CD1c-positive myeloid dendritic cell (primary cell): ENCODE data around the gene MAML2.

Source experiments
- DNase-seq: peaks from one replicate; pipeline ENCODE4 v3.0.0-alpha.2; 2016; ENCODE audit errors: extremely low spot score

Gene MAML2

GRCh38 chr11:96342961-96343711 is at the start of gene MAML2:
MAML2 (minus strand) TSS chr11:96343195; CDS start chr11:96341895, 1,300 bp downstream.
- peak; percentile 94 for DNase-seq

DNA sequence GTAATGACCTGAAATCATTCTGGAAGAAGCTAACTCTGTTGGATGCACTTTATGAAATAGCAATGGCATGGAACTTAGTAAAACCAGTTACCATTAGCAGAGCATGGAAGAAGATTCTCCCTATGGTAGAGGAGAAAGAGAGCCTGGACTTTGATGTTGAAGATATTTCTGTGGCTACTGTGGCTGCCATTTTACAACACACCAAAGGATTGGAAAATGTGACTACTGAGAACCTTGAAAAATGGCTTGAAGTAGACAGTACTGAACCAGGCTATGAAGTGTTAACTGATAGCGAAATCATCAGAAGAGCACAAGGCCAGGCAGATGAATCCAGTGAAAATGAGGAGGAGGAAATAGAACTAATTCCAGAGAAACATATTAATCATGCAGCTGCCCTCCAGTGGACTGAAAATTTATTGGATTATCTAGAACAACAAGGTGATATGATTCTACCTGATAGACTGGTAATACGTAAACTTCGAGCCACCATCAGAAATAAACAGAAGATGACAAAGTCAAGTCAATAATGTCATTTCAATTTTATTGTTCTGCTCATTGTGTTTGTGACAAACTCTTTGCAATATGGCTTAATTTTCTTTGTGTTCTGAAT is 48.8 kb upstream of the MAML2 start:
- DNase-seq: no peak

DNA sequence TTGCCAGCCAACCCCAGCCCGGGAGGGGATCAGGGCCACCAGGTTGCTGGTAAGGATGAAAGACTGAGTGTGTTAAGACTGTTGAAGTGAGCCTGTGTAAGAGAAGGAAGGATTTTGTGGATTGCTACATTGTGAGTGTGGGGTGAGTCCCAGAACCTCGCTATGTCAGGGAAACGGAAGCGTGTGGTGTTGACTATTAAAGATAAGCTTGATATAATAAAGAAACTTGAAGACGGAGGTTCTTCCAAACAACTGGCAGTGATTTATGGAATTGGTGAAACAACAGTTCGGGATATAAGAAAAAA is 47.4 kb upstream of the MAML2 start:
- no peak for DNase-seq

DNA sequence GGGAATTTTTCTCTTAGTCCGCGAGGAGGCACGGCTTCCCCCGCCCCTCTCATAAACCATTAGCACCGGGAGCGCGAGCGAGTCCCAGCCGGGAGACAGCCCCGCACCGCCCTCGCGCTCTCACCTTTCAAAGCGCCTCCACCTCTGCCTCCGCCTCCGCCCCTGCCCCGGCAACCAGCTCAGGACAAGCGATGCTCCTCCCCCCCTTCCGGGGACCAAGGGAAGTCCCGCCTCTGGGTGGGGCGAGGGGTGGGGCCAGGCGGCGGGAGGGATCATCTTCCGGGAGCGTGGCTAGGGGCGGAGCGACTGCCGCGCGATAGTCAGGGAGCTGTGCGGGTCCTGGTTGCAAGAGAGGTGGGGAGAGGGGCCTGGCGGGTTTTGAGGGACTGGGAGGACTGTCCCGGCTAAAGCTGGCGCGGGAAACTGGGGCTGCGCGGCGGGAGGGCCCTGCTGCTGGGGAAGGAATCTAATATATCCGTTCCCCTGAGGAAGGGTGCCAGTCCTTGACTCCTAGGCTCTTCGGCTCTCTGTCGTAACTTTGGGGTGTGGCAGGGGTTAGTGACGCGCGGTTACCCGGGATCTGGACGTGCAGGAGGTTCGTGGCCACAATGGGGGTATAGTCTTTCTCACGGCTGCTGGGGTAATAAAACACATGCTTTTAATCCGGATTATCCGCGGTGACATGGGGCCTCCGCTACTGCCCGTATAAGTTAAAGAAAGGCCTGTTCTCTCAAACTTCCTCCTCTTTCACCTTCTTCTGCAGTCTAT is 46.9 kb upstream of the MAML2 start, which contains the start of the genes CCDC82 and JRKL:
CCDC82 (minus strand) TSS at position 193 of the 768 bp plus-strand sequence. CDS start 5,165 bp downstream, outside the sequence.
JRKL (plus strand) TSS at position 294 of the 768 bp plus-strand sequence. CDS start 637 bp downstream, outside the sequence.
- peak; percentile 97 for DNase-seq

DNA sequence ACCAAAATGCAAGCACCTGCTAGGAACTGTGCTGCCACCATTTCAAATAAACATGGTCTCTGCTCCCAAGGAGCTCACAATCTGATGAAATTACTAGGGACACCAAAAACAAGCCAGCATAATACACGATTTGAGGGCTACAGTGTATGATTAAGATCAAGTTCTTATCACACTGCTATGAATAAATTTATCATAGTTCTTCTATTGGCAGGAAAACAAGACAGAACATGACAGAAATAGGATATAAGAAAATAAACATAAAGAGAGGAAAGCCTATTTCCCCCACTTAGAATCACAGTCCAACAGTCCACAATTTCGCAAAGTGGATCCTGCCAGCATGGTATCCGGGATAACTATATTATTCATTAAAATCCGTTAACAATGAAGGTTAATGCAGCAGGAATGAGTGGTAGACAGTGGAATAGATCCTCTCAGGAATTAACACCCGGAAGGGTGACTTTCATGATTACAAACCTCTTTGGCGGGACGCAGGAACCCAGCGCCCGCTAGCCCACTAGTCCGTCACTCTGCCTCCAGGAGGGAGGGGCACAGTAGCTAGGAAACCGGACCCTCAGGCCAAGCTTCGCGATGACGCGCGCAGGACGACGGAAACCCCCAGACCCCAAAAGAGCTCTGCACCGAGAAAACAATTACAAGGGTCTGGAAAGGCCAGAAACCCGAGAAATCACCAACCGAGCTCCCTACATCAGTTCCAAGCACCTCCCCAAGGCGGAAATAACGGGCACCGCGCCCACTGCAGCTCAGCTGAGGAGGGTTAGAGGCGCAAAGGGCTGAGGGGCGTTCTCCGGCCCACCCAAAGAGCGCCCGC is 46.1 kb upstream of the MAML2 start:
- DNase-seq: peak; percentile 45

GRCh38 chr11:96385187-96385586 is 42.2 kb upstream of the MAML2 start:
- no peak for DNase-seq

DNA sequence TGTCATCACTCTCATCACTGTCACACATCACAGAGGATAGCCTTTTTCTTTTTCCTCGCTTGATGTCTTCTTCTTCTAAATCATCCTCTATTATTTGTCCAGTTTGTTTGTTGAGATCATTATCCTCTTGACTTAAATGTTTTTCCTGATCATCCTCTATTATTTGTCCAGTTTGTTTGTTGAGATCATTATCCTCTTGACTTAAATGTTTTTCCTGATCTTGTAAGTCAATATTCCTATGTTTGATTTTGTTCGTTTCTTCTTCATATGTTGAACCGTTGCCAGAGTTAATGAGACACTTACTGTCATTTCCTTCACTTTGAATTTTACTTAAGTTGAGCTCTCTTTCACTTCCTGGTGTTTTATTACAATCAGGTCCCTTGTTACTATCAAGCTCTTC is 41.2 kb upstream of the MAML2 start:
- DNase-seq: no peak

DNA sequence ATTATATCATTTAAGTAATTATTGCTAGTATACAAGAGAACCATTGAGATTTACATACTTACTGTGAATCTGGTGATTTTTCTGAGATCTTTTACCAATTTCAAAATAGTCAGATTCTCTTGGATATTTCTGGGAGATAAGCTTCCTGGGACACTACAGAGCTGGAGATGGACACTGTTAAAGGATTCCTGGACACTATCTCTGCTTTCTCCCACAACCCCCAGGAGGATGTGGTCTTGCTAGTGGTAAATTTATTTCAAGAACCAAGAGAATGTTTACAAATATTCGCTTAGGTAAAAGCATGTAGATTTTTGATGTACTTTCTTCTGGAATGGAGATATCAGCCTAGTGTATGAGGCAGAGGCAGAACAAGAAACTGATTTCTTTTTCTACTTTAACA is 33.8 kb upstream of the MAML2 start:
- no peak for DNase-seq

DNA sequence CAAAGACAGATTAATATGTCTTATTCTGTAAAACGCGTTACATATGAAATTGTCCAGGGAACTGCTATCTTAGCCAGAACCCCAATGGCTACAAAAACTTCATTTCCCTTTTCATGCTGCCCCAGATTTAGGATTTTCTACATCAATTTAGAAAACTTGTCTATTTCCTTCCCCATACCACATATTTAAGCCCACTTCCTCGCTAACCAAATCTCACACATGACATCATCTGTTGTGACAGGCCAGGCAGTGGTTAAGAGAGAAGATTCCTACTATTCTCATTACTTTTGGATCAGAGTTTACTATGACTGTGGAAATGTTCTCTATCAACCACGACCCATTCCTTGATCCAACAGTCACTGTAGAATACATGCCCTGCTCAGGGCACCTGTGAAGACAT is 30.8 kb upstream of the MAML2 start:
- no peak for DNase-seq

DNA sequence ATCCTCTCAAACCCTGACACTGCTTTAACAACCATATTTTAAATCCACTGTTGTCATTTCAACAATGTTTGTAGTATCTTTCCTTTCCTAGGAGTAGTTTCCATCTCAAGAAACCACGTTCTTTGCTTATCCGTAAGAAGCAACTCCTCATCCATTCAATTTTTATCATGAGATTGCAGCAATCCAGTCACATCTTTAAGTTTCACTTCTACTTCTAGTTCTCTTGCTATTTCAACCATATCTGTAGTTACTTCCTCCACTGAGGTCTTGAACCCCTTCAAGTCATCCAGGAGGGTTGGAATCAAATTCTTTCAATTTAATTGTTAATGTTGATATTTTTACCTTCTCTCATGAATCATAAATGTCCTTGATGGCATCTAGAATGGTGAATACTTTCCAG is 24.3 kb upstream of the MAML2 start:
- DNase-seq: peak; percentile 12

- DNase-seq: no peak
These were observed 23.0 kb upstream of the MAML2 start for GRCh38 chr11:96366024-96366423.

DNA sequence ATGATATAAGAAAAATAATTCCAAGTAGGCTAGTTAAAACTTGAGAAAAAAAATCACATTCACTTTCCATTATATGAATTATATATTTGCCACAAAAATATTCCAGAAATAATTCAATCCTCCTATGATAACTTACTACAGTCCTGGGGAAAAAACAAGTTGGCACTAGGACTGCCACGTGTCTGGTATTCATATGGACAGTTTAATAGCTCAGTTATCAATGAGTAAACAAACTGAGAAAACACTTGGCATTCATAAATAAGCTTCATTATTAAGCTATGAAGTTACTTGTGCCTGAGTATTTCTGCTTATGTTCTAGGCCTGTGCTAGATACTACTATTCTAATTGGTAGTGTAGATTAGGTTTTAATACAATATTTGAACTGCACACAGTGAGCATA is 22.5 kb upstream of the MAML2 start:
- no peak for DNase-seq

- no peak for DNase-seq
These were observed 18.8 kb upstream of the MAML2 start for GRCh38 chr11:96361778-96362177.

DNA sequence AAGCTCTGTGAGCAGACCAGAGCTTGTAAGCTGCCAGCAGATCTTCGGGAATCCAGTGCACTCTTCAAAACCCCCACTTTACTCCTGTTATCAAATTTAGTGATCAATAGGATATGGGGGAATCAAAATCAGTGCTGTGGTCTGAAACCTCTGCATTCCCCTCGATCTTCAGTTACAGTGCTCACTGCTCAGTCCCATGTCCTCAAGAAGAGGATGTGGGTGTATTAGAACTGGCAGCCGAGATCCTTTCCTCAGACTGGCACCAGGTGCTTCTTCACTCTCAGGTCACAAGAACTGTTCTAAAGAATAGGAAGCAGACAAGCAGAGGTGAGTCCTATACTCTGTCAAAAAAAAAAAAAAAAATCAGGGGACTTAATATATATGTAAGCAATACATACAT is 15.3 kb upstream of the MAML2 start:
- DNase-seq: no peak

GRCh38 chr11:96357794-96358193 is 14.8 kb upstream of the MAML2 start:
- no peak for DNase-seq

- no peak for DNase-seq
These were observed 13.9 kb upstream of the MAML2 start for GRCh38 chr11:96356848-96357247.

- no peak for DNase-seq
These were observed 708 bp downstream of the MAML2 start for GRCh38 chr11:96342014-96342960.

- peak; percentile 34 for DNase-seq
These were observed 1.6 kb downstream of the MAML2 start for GRCh38 chr11:96341211-96342013.

- no peak for DNase-seq
These were observed 2.5 kb downstream of the MAML2 start for GRCh38 chr11:96340555-96340885.
